HuH-7.5 (cell line): ENCODE data around the gene SPIB.
"Not testable (repeated sequence)": the region's sequence is repeated elsewhere in the genome, so short reads cannot be mapped to it uniquely, and the experiment has no call there.

Experiments
- DNase-seq: peaks from one replicate; pipeline ENCODE4 v3.0.0; 2011; ENCODE audit warnings: low spot score

Gene SPIB

DNA sequence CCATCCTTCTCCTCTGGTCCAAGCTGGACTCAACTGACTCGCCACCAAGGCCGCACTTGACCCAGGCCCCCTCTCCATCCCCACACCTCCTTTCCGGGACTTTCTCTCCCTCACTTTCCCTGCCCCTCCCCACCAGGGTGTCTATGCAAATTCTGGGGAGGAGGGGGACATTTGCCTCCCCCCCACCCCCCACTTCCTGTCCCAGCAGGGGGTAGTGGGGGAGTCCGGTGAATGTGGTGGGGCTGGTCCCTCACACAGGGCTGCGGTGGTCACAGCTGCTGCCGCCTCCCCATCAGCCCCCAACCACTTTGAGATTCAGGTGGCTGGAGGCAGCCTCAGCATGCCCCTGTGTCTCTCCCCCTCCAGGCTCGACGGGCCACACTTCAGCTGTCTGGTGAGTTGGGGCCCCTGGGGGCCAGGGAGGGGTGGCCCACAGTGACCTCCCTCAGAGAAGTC lies 870 bp downstream of the SPIB start:
- DNase-seq = no peak

DNA sequence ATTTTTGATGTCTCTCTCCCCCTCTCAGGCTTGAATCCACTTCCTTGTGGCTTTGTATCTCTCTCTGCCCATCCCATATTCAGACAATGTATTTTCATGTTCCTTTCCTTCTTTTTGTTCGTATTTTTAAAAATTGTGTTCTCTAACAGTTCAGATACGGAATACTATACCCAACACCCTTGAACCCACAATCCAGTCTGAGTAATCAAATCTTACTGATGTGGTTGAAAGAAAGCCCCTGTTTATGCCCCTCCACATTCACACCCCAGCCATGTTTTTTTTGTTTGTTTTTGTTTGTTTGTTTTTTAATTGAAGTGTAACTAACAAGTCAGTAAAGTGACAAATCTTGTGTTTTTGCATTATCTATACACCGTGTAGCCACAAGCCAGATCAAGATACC lies 1.4 kb downstream of the SPIB start:
- no peak for DNase-seq

DNA sequence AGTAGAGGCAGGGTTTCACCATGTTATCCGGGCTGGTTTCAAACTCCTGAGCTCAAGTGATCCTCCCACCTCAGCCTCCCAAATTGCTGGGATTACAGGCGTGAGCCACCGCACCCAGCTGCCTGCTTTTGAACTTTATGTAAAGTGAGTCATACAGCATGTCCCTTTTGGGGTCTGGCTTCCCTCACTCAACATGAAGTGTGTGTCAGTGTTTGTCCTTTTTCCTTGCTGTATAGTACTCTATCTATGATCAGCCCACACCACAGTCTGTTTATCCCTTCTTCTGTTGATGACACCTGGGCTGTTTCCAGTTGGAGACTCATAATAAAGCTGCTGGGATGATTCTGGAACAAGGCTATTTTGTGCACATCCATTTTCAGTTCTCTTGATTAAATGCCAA lies 2.1 kb downstream of the SPIB start:
- no peak for DNase-seq

DNA sequence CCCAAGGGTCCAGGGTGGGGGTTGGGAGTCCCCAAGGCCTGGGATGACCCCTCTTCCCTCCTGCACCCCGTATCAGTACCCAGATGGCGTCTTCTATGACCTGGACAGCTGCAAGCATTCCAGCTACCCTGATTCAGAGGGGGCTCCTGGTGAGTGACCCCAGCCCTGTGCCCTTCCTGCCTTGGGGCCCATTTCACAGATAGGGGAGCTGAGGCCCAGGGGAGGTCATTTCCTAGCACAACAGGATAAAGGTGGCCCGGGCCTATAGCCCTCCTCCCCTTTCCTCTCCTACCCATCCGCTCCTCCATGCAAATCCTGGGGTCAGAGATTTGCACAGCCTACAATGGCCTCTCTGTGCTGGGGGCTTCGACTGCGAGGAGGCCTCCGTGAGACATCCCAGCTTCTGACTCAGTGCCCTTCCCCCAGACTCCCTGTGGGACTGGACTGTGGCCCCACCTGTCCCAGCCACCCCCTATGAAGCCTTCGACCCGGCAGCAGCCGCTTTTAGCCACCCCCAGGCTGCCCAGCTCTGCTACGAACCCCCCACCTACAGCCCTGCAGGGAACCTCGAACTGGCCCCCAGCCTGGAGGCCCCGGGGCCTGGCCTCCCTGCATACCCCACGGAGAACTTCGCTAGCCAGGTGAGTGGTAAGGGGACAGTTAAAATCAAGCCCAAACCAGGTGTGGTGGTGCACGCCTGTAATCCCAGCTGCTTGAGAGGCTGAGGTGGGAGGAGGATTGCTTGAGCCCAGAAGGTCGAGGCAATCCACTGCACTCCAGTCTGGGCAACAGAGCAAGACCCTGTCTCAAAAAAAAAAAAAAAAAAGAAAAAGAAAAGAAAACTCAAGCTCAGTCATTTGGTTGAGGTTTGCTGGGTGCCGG lies 3.9 kb downstream of the SPIB start:
- DNase-seq = no peak

DNA sequence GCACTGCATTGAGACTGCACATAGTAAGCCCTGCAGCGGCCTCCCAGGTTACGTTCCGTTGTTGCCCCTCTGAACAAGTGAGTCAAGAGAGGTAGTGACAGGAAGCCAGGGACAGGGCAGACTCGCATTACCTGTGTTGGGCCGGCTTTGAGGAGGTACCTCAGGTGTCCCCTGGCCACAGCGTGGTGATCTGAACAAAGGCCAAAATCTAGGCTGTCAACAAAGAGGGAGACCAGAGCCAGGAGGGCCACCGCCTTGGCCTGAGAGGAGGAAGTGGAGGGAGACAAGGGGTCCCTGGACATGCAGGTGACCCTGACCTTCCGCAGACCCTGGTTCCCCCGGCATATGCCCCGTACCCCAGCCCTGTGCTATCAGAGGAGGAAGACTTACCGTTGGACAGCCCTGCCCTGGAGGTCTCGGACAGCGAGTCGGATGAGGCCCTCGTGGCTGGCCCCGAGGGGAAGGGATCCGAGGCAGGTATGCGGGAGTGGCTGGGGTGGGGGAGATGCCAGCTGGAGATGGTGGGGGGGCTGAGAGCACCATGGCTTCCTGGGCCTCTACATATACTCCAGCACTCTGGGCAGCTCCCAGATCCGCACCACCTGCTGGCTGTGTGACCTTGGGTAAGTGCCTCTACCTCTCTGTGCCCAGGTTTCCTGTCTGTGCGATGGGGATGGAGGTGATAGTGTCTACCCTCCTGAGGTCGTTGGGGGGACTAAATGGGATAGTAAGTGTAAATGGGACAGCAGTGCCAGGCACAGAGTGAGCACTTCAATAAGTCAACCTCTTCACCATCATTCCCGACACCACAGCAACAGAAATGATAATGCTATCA lies 4.8 kb downstream of the SPIB start:
- DNase-seq = no peak

DNA sequence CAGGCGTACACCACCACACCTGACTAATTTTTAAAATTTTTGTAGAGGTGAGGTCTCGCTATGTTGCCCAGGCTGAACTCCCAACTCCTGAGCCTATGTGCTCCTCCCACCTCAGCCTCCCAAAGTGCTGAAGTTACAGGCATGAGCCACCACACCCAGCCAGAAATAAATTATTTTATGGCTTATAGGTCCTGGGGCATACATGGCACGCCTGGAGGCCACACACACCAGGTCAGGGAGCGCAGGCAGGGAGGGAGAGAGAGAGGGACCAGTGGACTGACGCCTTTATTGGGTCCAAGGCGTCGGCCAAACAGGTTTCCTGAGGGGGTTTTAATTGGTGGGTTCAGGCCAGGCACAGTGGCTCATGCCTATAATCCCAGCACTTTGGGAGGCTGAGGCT lies 6.8 kb downstream of the SPIB start:
- DNase-seq = no peak

DNA sequence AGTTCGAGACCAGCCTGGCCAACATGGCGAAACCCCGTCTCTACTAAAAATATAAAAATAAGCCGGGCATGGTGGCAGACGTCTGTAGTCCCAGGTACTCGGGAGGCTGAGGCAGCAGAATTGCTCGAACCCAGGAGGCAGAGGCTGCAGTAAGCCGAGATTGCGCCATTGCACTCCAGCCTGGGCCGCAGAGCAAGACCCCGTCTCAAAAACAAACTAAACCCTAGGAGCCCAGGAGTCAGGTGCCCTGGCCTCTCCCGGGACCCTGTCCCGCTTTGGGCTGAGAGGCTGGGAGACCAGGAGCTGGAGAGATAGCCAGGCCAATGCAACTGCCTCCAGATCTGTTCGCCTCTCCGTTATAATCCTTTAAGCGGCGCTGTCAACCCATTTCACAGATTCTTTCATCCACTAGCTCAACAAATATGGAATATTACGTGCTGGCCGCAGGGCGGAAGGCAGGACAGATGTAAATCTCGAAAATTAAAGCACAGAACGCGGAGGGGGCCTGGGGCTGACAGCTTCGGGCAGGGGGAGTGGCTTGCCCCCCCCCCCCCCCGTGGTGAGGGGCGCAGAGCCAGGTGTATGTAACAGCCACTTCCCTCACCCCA lies 8.7 kb downstream of the SPIB start:
- no peak for DNase-seq

DNA sequence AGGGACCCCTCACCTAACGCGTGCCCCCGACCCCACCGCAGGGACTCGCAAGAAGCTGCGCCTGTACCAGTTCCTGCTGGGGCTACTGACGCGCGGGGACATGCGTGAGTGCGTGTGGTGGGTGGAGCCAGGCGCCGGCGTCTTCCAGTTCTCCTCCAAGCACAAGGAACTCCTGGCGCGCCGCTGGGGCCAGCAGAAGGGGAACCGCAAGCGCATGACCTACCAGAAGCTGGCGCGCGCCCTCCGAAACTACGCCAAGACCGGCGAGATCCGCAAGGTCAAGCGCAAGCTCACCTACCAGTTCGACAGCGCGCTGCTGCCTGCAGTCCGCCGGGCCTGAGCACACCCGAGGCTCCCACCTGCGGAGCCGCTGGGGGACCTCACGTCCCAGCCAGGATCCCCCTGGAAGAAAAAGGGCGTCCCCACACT lies 9.3 kb downstream of the SPIB start:
- DNase-seq = no peak

DNA sequence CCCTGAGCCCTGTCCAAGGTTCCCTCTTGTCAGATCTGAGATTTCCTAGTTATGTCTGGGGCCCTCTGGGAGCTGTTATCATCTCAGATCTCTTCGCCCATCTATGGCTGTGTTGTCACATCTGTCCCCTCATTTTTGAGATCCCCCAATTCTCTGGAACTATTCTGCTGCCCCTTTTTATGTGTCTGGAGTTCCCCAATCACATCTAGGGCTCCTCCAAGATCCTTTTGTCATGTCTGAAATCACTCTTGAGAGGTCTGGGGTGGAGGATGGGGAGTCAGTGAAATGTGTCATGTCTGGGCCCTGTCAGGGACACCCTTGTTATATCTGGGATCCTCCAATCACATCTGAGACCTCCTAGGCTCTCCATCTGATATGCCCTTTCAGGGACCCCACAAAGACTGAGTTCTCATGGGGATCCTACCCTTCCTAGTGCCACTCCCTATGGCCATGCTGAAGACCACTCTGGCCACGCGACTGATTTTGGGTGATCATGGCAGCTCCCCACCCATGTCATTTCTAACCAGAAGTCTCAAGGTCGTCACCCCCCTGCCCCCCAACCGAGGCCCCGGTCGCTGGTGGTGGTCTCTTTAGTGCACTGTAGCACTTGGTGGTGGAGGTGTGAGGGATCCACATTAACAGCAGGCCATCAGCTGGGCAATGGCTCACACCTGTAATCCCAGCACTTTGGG lies 10.2 kb downstream of the SPIB start:
- DNase-seq = no peak

DNA sequence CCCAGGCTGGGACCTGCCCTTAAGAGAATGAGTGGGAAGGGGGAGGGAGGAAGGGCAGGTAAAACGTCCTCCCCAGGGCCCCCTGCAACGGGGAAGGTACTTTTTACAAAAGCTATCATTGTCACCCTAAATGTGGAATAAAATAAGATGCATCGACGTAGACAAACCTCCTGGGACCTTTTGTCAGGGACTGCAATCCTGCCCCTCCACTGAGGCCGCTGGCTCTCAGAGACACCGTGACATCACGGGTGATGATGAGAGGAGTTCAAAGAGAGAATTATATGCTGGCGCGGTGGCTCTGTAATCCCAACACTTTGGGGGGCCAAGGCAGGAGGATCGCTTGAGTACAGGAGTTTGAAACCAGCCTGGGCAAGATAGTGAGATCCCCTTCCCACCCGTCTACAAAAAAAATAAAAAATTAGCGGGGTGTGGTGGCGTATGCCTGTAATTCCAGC lies 12.2 kb downstream of the SPIB start:
- no peak for DNase-seq

DNA sequence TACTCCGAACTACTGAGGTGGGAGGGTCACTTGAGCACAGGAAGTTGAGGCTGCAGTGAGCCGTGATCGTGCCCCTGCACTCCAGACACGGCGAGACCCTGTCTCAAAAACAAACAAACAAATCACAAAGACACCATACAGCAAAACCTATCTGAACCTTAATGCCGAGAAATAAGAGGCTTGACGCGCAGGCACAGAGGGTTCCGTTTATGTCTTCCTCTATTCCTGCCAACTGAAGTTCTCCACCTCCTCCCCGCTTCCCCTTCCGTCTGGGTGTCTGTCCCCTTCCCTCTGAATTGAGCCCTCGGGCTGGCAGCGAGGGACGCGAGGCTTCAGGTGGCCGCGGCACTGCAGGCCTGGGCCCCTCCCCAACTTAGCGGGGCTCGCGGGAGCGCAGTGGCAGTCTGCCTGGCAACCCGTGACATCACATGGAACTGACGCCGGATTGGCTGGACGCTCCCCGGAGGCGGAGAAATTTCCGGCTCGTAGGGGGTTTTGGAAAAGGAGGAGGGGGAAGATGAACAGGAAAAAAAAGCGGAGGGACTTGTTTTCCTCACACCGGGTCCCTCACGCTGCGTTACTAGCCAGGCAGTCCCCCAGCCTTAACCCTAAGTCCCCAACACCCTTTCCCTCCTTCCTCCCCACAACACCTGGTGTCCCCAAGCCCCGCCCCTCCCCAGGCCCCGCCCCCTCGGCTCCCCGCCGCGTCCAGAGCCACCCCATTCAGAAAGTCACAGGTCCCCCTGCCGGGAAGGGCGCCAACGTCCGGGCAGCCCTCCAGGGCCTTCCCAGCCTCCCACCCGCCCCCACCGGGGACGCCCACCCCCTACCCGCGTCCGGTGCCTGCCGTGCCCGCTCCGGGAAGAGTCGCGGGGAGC lies 12.8 kb downstream of the SPIB start:
- peak; percentile 95 for DNase-seq

DNA sequence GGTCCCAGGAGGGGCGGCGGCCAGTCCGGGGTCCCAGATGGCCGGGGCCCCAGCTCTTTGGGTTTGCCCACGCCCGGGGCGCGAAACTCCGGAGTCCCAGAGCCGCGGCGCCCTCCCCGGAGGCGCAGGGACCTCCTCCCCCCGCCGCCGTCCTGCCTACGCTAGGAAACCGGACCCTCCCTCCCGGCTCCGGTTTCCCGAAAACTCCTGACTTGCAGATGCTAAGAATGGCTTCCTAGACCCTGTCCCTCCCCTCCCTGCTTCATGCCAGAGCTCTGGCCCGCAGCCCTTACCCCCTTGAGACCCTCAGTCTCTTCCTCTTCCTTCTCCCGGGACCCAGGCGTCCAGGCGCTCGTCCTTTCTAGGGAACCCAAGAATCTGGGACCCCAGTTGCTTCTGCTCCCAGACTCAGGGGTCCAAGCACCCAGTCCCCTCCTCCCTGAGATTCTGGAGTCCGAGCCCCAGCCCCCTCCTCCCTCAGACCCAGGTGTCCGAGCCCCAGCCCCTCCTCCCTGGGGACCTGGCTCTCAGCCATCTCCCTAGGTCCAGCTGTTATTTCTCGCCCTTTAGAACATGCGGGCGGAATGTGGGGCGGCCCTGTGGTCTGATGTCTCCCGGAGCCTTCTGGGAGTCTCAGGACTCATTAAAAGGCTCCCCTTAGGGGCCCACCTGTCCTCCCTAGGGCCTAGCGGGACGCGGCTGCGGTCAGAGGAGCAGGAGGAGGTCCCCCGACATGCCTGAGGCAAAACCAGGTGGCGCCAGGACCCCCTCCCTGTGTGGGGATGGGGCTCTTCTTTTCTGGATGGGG lies 13.7 kb downstream of the SPIB start, which contains the start of gene MYBPC2:
Gene MYBPC2 (plus strand): TSS at position 672 of the 808 bp plus-strand sequence. CDS start 62 bp downstream, at position 734.
- DNase-seq = no peak

DNA sequence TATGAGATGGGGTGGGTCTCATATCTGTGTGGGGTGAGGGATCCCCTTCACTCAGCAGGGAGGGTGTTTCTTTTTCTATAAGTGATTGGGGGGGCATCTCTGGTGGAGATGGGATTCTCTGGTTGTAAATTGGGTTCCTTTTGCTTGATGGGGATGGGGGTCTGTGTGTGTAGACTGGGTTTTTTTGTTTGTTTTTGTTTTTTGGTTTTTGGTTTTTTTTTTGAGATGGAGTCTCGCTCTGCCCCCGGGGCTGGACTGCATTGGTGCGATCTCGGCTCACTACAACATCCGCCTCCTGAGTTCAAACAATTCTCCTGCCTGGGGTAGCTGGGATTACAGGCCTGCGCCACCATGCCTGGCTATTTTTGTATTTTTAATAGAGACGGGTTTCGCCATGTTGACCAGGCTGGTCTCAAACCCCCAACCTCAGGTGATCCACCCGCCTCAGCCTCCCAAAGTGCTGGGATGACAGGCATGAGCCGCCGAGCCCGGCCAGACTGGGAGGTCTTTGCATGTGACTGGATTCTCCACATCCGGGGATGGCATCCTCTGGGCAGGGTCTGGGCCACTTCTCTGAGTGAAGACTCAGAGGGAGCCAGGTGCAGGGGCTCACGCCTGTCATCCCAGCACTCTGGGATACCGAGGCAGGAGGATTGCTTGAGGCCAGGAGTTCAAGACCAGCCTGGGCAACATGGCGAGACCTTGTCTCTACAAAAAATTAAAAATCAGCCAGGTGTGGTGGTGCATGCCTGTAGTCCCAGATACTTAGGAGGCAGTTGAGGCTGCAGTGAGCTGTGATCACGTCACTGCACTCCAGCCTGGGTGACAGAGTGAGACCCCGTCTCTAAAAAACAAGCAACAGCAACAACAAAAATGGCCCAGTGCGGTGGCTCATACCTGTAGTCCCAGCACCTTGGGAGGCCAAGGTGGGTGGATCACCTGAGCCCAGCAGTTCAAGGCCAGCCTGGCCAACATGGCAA lies 14.8 kb downstream of the SPIB start:
- DNase-seq = no peak

DNA sequence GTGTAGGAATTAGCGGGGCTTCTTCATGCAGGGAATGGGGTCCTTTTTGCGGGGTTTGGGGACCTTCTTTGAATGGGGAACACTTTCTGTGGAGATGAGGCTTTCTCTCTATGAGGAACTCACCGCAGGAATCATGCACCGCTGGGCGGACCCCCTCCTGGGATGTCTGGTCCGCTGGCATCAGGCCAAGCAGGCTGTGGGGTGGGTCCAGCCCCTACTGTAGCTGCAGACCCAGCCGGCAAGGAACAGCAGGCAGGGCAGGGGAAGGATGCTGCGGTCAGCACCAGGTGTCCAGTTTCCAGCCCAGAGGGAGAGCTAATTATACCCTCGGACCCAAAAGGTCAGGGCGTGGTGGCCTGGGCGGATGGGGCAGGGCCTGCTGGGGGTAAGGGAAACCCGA lies 15.8 kb downstream of the SPIB start:
- no peak for DNase-seq

DNA sequence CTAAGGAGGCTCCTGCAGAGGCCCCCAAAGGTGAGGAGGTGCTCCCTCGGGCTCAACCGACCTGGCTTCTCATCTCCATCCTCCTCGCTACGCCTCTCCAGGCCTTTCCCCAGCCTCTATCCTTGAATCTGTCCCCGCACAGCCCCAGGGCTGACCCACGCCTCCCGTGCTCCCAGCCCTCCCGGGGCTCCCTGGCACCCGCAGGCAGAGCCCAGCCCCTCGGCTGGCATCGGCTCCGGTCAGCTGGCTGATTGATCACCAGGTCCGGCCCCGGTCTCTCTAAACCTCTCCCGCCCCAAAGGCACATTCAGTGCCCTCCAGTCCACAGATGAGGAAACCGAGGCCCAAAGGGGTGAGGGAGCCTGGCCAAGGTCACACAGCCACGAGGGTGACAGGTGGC lies 16.5 kb downstream of the SPIB start:
- DNase-seq = no peak

DNA sequence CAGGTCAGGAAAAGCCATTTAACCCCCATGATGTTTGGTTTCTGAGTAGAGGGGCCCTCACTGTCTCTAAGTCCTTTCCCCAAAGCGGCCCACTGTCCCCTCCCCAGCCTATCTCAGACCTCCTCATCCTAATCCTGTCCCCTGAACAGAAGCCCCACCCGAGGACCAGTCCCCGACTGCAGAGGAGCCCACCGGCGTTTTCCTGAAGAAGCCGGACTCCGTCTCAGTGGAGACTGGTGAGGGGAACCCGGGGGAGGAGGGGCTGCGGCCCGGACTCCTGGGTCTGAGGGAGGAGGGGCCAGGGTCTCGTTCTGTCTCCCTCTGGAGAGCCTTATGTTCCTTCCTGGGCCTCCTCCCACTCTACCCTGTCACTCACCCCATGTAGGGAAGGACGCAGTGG lies 16.9 kb downstream of the SPIB start:
- no peak for DNase-seq

DNA sequence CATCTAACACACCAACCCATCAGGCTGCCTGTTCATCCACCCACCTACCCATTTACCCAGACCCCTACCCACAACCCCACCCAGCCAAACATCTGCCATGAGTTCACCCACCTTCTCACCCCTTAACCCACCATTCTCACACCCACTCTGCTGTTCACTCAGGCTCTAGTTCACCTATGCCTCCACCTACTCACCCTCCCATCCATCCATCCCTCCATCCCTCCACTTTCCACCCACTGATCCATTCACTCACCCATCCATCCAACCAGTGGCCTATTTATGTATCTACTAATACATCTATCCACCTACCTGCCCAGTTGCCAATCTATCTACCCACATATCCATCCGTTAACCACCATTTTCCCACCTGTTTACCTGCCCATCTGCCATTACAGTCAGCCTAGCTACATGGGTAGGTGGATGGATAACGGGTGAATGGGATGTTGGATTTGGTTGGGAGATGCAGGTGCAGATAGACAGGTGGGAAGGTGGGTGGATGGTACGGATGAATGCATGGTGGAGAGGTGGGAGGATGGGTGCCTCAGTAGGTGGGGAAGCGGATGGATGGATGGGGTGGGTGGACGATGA lies 19.2 kb downstream of the SPIB start:
- no peak for DNase-seq

DNA sequence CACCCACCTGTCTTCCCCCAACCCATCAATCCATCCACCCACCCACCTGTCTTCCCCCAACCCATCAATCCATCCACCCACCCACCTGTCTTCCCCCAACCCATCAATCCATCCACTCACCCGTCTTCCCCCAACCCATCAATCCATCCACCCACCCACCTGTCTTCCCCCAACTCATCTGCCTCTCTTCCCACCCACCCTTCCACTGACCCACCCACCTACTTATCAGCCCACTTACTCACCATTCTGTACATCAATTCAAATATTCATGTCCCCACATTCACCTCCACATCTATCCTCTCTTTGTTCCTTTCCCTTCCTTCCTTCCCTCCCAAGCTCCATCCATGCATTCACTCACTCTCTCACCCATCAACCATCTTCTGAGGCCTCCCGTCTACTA lies 20.4 kb downstream of the SPIB start:
- not testable (repeated sequence) for DNase-seq
